Naive thymus-derived CD4-positive, alpha-beta T cell (primary cell): ENCODE data around the gene BCKDK. TPM values are rescaled to one million over a fixed set of nuclear protein-coding genes. Genes with fewer than 3 reads are reported as not detected.
A peak's percentile ranks its signal among the peaks of the same experiment; 100 is the strongest.

Source experiments
- ATAC-seq: fragments of 150-1000 bp; cut with Tn5 transposase; 2 replicates; pipeline ENCODE4 v1.10.0; 2021; ENCODE audit warnings: mild to moderate bottlenecking, moderate library complexity
- CTCF ChIA-PET: fragments of 350-600 bp; sonication (Branson Sonifier 250); formaldehyde crosslinking; loops from one replicate; lab custom pipeline; 2021; ENCODE audit warnings: antibody characterized with exemption; lab: Charles Lee
- POLR2A ChIA-PET: fragments of 350-600 bp; sonication (Branson Sonifier 250); formaldehyde crosslinking; loops from one replicate; lab custom pipeline; 2021; ENCODE audit warnings: antibody characterized with exemption, inconsistent platforms; lab: Charles Lee
- DNase-seq, 9 donors: peaks; one replicate each; pipeline versions ENCODE4 v3.0.0 to v3.0.0-alpha.2; 2020 to 2022; ENCODE audit warnings: mixed read lengths in 1 of 9
- H3K27ac ChIP-seq: one replicate; pipeline ENCODE4 v1.7.0; 2013; ENCODE audit warnings: mild to moderate bottlenecking, low read depth, low read length, moderate library complexity
- H3K27me3 ChIP-seq, 2 donors: one replicate each; pipeline ENCODE4 v1.7.0; 2013; ENCODE audit warnings: low read length in 2 of 2, mild to moderate bottlenecking in 2 of 2, moderate library complexity in 2 of 2; ENCODE audit not compliant: control insufficient read depth in 2 of 2, insufficient read depth in 2 of 2
- H3K36me3 ChIP-seq, 3 experiments: 1 replicate in 2 of 3; 2 replicates in 1 of 3; pipeline ENCODE4 v1.7.0; 2013; ENCODE audit warnings: low read length in 3 of 3, mild to moderate bottlenecking in 3 of 3, moderate library complexity in 1 of 3; ENCODE audit not compliant: insufficient read depth in 3 of 3, control insufficient read depth in 2 of 3
- H3K4me1 ChIP-seq, 2 donors: one replicate each; pipeline ENCODE4 v1.7.0; 2013; ENCODE audit warnings: low read length in 2 of 2, mild to moderate bottlenecking in 2 of 2, moderate library complexity in 1 of 2; ENCODE audit not compliant: control insufficient read depth in 2 of 2, insufficient read depth in 2 of 2
- H3K4me3 ChIP-seq: 2 replicates; pipeline ENCODE4 v1.7.0; 2013; ENCODE audit warnings: mild to moderate bottlenecking, low read length
- H3K9me3 ChIP-seq, 3 experiments: 1 replicate in 2 of 3; 2 replicates in 1 of 3; pipeline ENCODE4 v1.7.0; 2013; ENCODE audit warnings: low read length in 3 of 3; ENCODE audit not compliant: control insufficient read depth in 2 of 3
- H3K27ac Mint-ChIP-seq, 9 donors: one replicate each; pipeline ENCODE4 v1.8.0; 2020 to 2022; ENCODE audit warnings: mixed read lengths in 9 of 9, mild to moderate bottlenecking in 8 of 9, moderate library complexity in 5 of 9, inconsistent platforms in 2 of 9
- H3K27me3 Mint-ChIP-seq, 5 donors: one replicate each; pipeline ENCODE4 v1.8.0; 2021 to 2022; ENCODE audit warnings: mixed read lengths in 5 of 5, mild to moderate bottlenecking in 1 of 5
- H3K36me3 Mint-ChIP-seq, 5 donors: one replicate each; pipeline ENCODE4 v1.8.0; 2020 to 2022; ENCODE audit warnings: mixed read lengths in 5 of 5, mild to moderate bottlenecking in 3 of 5, inconsistent platforms in 1 of 5
- H3K4me1 Mint-ChIP-seq, 7 donors: one replicate each; pipeline ENCODE4 v1.8.0; 2020 to 2022; ENCODE audit warnings: mixed read lengths in 7 of 7, mild to moderate bottlenecking in 3 of 7, inconsistent platforms in 1 of 7
- H3K4me3 Mint-ChIP-seq, 10 donors: one replicate each; pipeline ENCODE4 v1.8.0; 2020 to 2022; ENCODE audit warnings: mild to moderate bottlenecking in 10 of 10, mixed read lengths in 10 of 10, moderate library complexity in 6 of 10, inconsistent platforms in 2 of 10
- H3K9me3 Mint-ChIP-seq, 11 donors: one replicate each; pipeline ENCODE4 v1.8.0; 2020 to 2022; ENCODE audit warnings: mixed read lengths in 11 of 11, mild to moderate bottlenecking in 4 of 11, inconsistent platforms in 1 of 11, moderate library complexity in 1 of 11
- intact Hi-C, 2 donors: fragments of 100-400 bp; cut with micrococcal nuclease; formaldehyde crosslinking; loops; one replicate each; pipeline ENCODE4 v1.15.1; 2023
- polyA plus RNA-seq, 2 donors: library from polyadenylated mRNA; unstranded; fragments of 300-500 nt; fragmentation: Illumina TruSeq; gene quantifications; one replicate each; pipeline ENCODE4 v1.2.3, GENCODE V29; 2021
- total RNA-seq, 6 experiments: library from RNA in 5 of 6; stranded (reverse) in 5 of 6; gene quantifications; 1 replicate in 5 of 6; 2 replicates in 1 of 6; pipeline ENCODE4 v1.2.3 and lab custom pipeline; 2021 to 2026

The BCKDK gene
- total and polyA plus RNA-seq, 7 experiments from 2014 or later: 10.3 to 36.0 (median 21.0) TPM

DNA sequence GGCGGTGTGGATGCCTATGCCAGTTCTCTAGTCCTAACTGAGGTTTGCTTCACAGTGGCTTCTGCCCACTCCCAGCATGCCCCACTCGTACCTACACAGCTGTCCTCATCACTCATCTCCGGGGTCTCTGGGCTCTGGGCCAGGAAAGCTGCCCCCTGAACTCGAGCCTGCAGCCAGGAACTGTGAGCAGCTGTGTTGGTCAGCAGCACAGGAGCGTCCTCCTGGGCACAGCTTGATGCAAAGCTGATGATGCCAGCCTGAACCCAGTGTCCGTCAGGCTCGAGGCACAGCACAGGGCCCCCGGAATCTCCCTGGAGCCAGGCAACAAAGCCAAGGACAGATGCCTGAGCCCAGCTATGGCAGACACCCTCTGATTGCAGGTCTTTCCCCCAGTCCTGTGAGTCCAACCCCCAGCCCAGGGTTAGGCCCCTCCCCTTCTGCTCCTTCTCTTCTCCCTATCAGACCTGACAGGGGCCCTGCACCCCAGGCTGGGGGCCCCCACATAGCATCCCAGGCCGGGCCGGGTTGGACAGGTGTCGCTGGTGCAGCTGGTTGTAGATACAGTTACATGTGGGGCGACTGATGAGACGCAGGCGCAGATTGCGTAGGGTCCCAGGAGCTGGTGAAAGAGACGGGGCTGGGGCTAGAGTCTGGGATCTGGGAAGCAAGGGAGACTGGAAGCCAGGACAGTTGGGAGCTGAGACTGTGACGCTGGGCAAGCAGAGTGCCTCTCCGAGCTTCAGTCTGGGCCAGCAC, 22.1 kb upstream of the BCKDK start:
- Histone ChIP-seq H3K9me3 (no peaks in the 10 kb centered on the region), H3K27me3 (no peaks in the 10 kb centered on the region), H3K4me3 (no peak overlapping the region), H3K4me1 (no peaks in the 10 kb centered on the region), H3K36me3 (peaks cover 0 to 80% (median 3%) of the 10 kb centered on the region in 3 experiments), H3K27ac (no peak overlapping the region)
- Mint-ChIP-seq H3K4me1 (peaks cover 5 to 17% (median 10%) of the 10 kb centered on the region in 7 donors), H3K4me3 (no peak overlapping the region), H3K27me3 (no peaks in the 10 kb centered on the region), H3K27ac (peak overlapping the region in 2 of 9 donors; percentile 72 to 85), H3K9me3 (no peaks in the 10 kb centered on the region), H3K36me3 (peaks cover 0 to 19% (median 0%) of the 10 kb centered on the region in 5 donors)
- ATAC-seq (no peak), DNase-seq (no peak)
- intact Hi-C loops: no loop called here
- ChIA-PET CTCF (no interaction called here), POLR2A (interaction anchor here (1.1 kb wide), 1 partner anchor 13 kb away, joined by 4 read pairs; the partner anchor contains the start of genes ZNF646 and ZNF668)

DNA sequence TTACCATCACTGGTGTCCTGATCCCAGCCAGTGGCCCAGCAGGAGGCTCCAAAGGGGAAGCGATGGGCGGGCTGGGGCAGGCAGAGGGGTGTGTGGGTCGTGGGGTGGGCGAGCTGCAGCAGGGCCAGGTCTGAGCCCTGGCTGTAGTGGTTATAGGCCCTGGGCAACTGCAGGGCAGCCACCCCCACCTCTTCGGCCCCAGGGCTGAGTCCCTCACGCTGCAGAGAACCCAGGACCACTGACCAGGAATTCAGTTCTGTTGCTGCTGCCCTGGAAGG, 21.6 kb upstream of the BCKDK start:
- ATAC-seq (no peak), DNase-seq (no peak)
- no peaks in the 10 kb centered on the region for H3K9me3 Mint-ChIP-seq
- H3K36me3 Mint-ChIP-seq: peaks cover 0 to 22% (median 0%) of the 10 kb centered on the region in 5 donors
- Histone ChIP-seq H3K27me3 (no peaks in the 10 kb centered on the region), H3K36me3 (peaks cover 0 to 80% (median 3%) of the 10 kb centered on the region in 3 experiments), H3K4me1 (no peaks in the 10 kb centered on the region), H3K9me3 (no peaks in the 10 kb centered on the region), H3K27ac (no peak overlapping the region), H3K4me3 (no peak overlapping the region)
- peaks cover 5 to 16% (median 9%) of the 10 kb centered on the region in 7 donors for H3K4me1 Mint-ChIP-seq
- intact Hi-C loops: no loop called here
- no peaks in the 10 kb centered on the region for H3K27me3 Mint-ChIP-seq
- CTCF ChIA-PET: no interaction called here
- POLR2A ChIA-PET: interaction anchor here (1.1 kb wide), 1 partner anchor 13 kb away, joined by 4 read pairs; the partner anchor contains the start of genes ZNF646 and ZNF668
- peak overlapping the region in 1 of 9 donors; percentile 72 for H3K27ac Mint-ChIP-seq
- no peak overlapping the region for H3K4me3 Mint-ChIP-seq

DNA sequence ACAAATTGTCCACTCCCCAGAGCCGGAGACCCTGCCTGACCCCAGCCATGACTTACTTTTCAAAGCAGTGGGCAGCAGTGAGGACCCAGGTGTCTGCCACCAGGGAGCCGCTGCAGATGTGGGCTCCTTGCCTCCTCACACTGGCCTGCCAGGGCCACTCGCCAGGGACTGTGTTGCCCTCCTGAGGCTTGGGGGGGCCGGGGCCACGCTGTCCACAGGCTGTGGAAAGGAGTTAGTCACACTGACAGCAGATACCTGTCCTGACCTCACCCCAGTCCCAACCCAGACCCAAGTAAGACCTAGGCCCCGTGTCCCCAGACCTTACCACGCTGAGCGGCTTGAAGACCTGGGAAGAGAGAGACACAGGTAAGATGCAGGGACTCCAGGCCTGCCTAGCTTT, 20.7 kb upstream of the BCKDK start:
- peaks cover 0 to 12% (median 2%) of the 10 kb centered on the region in 7 donors for H3K4me1 Mint-ChIP-seq
- ChIA-PET CTCF (no interaction called here), POLR2A (no interaction called here)

DNA sequence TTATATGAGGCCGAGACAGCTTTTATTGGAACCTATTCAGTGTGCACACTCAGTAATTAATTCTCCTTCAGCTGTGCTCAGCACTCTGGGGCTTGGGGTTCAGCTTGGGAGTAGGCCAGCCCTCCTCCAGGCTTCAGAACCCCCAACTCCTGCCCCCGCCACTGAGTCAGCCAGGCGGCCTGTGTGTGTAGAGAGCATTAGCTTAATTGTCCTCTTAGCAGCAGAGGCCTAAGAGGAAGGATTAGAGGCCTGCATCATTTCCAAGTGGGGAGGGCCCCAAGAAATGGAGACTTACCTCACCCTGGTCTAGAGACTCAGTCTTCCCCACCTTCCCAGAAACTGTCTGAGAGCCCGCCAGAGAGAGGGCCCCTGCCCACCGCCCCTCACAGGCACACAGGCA, 20.2 kb upstream of the BCKDK start:
- no peaks in the 10 kb centered on the region for H3K4me1 ChIP-seq
- no peak for ATAC-seq
- Mint-ChIP-seq H3K4me1 (peaks cover 0 to 15% (median 6%) of the 10 kb centered on the region in 7 donors), H3K4me3 (no peak overlapping the region), H3K36me3 (peaks cover 0 to 15% (median 0%) of the 10 kb centered on the region in 5 donors), H3K9me3 (no peaks in the 10 kb centered on the region), H3K27me3 (no peaks in the 10 kb centered on the region), H3K27ac (peak overlapping the region in 1 of 9 donors; percentile 32)
- no peak overlapping the region for H3K27ac ChIP-seq
- CTCF ChIA-PET: no interaction called here
- DNase-seq: no peak
- no peaks in the 10 kb centered on the region for H3K9me3 ChIP-seq
- POLR2A ChIA-PET: no interaction called here
- no peaks in the 10 kb centered on the region for H3K27me3 ChIP-seq
- H3K36me3 ChIP-seq: peaks cover 0 to 67% (median 3%) of the 10 kb centered on the region in 3 experiments
- intact Hi-C loops: no loop called here
- no peak overlapping the region for H3K4me3 ChIP-seq

More for the DNA sequence above, 20.7 kb upstream of the BCKDK start:
- no peak for ATAC-seq
- intact Hi-C loops: no loop called here
- Histone ChIP-seq H3K27ac (no peak overlapping the region), H3K4me3 (no peak overlapping the region), H3K27me3 (no peaks in the 10 kb centered on the region), H3K4me1 (no peaks in the 10 kb centered on the region), H3K9me3 (no peaks in the 10 kb centered on the region), H3K36me3 (peaks cover 0 to 72% (median 3%) of the 10 kb centered on the region in 3 experiments)
- Mint-ChIP-seq H3K27me3 (no peaks in the 10 kb centered on the region), H3K9me3 (no peaks in the 10 kb centered on the region), H3K4me3 (no peak overlapping the region), H3K36me3 (peaks cover 0 to 16% (median 0%) of the 10 kb centered on the region in 5 donors), H3K27ac (peak overlapping the region in 1 of 9 donors; percentile 76)
- no peak for DNase-seq

DNA sequence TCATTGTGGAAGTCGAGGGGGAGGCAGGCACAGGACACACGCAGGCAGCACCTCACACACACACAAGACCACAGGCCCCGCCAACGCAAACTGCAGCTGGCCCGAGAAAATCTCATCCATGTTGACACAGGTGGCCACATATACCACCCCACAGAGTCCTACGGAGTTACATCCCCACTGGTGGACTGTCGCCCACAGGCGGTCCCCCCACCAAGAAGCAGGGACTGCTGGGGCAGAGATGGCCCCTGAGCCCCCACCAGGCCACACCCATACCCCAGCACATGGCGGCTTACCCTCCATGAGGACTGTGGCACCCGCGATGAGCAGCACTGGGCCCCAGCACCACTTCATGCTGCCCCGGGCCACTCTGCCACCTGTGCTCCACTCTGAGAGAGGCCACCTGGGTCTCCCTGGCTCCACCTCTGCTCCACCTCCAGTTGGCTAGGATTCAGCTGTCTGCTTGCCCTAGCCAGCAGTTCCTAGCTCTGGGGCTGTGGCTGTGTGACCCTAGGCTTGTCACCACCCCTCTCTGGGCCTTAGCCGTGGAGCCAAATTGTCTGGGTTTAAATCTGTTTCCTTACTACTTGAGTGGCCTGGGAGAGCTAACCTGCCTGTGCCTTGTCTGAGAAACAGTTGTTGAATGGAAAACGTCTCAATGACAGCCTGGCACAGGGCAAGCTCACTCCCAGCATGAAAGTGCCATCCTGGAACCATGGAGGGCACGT, 19.6 kb upstream of the BCKDK start, which contains the start of gene PRSS53:
Gene PRSS53, minus strand, starts transcription at position 485 of the 725 bp plus-strand sequence. Its CDS starts 134 bp downstream, at position 351.
- H3K36me3 ChIP-seq: peaks cover 0 to 61% (median 3%) of the 10 kb centered on the region in 3 experiments
- H3K27ac ChIP-seq: no peak within 1 kb of the TSS
- ChIA-PET CTCF (no interaction called here), POLR2A (no interaction called here)
- no peaks in the 10 kb centered on the region for H3K27me3 Mint-ChIP-seq
- H3K4me3 Mint-ChIP-seq: no peak within 1 kb of the TSS
- H3K27ac Mint-ChIP-seq: peak within 1 kb of the TSS in 3 of 9 donors; percentile 32 to 66 (median 65)
- H3K4me3 ChIP-seq: no peak within 1 kb of the TSS
- H3K4me1 ChIP-seq: peaks cover 0 to 4% of the 10 kb centered on the region in 2 donors
- ATAC-seq: no peak
- H3K36me3 Mint-ChIP-seq: peaks cover 0 to 12% (median 0%) of the 10 kb centered on the region in 5 donors
- H3K4me1 Mint-ChIP-seq: peaks cover 0 to 20% (median 8%) of the 10 kb centered on the region in 7 donors
- H3K27me3 ChIP-seq: no peaks in the 10 kb centered on the region
- no peaks in the 10 kb centered on the region for H3K9me3 Mint-ChIP-seq
- H3K9me3 ChIP-seq: no peaks in the 10 kb centered on the region
- intact Hi-C loops: no loop called here
- DNase-seq: no peak

DNA sequence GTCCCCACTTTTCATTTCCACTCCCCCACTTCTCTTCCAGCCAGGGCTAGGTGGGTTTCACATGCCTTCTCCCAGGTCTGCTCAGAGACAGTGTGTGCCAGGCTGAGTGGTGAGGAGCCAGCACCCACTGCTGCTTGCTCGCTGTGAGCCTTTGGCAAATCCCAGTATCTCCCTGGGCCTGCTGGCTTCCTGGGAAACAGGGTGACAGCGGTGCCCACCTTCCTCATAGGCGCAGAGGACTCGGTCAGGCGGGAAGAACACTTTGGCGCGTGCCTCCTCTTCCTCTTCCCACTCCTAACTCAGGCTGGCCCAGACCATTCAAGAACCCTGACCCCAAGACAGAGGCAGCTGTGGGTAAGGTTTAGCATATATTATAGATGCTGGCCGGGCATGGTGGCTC, 19.0 kb upstream of the BCKDK start:
- Histone ChIP-seq H3K4me3 (no peak overlapping the region), H3K9me3 (no peaks in the 10 kb centered on the region), H3K27ac (no peak overlapping the region), H3K36me3 (peaks cover 0 to 56% (median 3%) of the 10 kb centered on the region in 3 experiments), H3K27me3 (no peaks in the 10 kb centered on the region), H3K4me1 (peaks cover 5 to 9% of the 10 kb centered on the region in 2 donors)
- peaks cover 0 to 12% (median 0%) of the 10 kb centered on the region in 5 donors for H3K36me3 Mint-ChIP-seq
- ChIA-PET CTCF (no interaction called here), POLR2A (no interaction called here)
- no peak for ATAC-seq
- H3K4me1 Mint-ChIP-seq: peaks cover 5 to 25% (median 13%) of the 10 kb centered on the region in 7 donors
- H3K4me3 Mint-ChIP-seq: no peak overlapping the region
- H3K27ac Mint-ChIP-seq: peak overlapping the region in 2 of 9 donors; percentile 14 to 66
- H3K27me3 Mint-ChIP-seq: no peaks in the 10 kb centered on the region
- intact Hi-C loops: no loop called here
- no peaks in the 10 kb centered on the region for H3K9me3 Mint-ChIP-seq
- no peak for DNase-seq
